Measurements from ENCODE around the gene CDX2.

- TF ChIP-seq ZNF274 (IDR thresholded peaks at IDR 0.05; ENCODE audit: low read depth, low read length) (no peak), SUZ12 (IDR thresholded peaks at IDR 0.05; ENCODE audit: extremely low read depth, insufficient read depth, insufficient read length) (no peak)
Observed at GRCh38 chr13:27982361-27982760, 13.2 kb upstream of the CDX2 start.

Data from NT2/D1 (cell line).